ENCODE data around the gene SDR42E2. TPM values are rescaled to one million over a fixed set of nuclear protein-coding genes. Genes with fewer than 3 reads are reported as not detected.
"Not testable (repeated sequence)": the region's sequence is repeated elsewhere in the genome, so short reads cannot be mapped to it uniquely, and the experiment has no call there.

SDR42E2 gene
- total RNA-seq, 1 donor from 2014 or later = not detected

DNA sequence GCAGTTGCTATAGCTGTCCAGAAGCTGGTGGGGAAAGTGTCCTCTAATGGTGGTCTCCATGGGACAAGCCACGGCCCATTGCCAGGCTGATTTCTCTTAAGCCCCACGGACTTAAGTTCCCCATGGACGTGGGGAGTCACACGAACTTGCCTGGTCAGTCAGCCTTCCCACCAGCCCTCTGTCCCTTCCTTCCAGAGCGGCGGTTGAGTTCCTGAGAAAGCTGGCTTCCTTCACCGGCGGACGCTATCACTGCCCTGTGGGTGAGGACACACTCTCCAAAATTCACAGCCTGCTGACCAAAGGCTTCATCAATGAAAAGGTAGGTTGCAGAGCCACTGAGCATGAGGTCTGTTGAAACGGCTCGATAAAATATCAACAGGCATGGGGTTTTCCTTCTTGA, 10.0 kb upstream of the SDR42E2 start:
- peaks cover 0 to 4% (median 0%) of the 10 kb centered on the region in 3 donors for H3K27me3 ChIP-seq (ENCODE audit: control insufficient read depth in 3 of 3, insufficient read depth in 3 of 3, low read length in 3 of 3)
- no peak overlapping the region for H3K4me3 ChIP-seq (ENCODE audit: low read length in 3 of 3)
- H3K9ac ChIP-seq (ENCODE audit: low read depth in 1 of 3, low read length in 3 of 3) = no peak overlapping the region
- no peaks in the 10 kb centered on the region for H3K36me3 ChIP-seq (ENCODE audit: control insufficient read depth in 3 of 3, insufficient read depth in 3 of 3, low read length in 3 of 3)
- no peaks in the 10 kb centered on the region for H3K9me3 ChIP-seq (ENCODE audit: control insufficient read depth in 3 of 3, low read length in 3 of 3)
- no peak overlapping the region for H3K27ac ChIP-seq (ENCODE audit: low read depth, low read length)
- no peaks in the 10 kb centered on the region for H3K4me1 ChIP-seq (ENCODE audit: control insufficient read depth in 3 of 3, insufficient read depth in 3 of 3, low read length in 3 of 3)

DNA sequence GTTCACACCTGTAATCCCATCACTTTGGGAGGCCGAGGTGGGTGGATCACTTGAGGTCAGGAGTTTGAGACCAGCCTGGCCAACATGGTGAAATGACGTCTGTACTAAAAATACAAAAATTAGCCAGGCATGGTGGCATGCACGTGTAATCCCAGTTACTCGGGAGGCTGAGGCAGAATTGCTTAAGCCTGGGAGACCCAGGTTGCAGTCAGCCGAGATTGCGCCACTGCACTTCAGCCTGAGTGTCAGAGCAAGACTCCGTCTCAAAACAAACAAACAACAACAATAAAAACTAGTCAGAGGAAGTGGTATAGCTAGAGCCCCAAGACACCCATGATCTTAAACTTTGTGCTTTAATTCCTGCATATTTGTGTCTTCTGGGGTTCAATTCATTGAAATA, 9.2 kb upstream of the SDR42E2 start:
- H3K27ac ChIP-seq (ENCODE audit: low read depth, low read length); H3K9ac ChIP-seq (ENCODE audit: low read depth in 1 of 3, low read length in 3 of 3); H3K4me3 ChIP-seq (ENCODE audit: low read length in 3 of 3); H3K4me1 ChIP-seq (ENCODE audit: control insufficient read depth in 3 of 3, insufficient read depth in 3 of 3, low read length in 3 of 3); H3K27me3 ChIP-seq (ENCODE audit: control insufficient read depth in 3 of 3, insufficient read depth in 3 of 3, low read length in 3 of 3); H3K9me3 ChIP-seq (ENCODE audit: control insufficient read depth in 3 of 3, low read length in 3 of 3); H3K36me3 ChIP-seq (ENCODE audit: control insufficient read depth in 3 of 3, insufficient read depth in 3 of 3, low read length in 3 of 3): not testable (repeated sequence)

DNA sequence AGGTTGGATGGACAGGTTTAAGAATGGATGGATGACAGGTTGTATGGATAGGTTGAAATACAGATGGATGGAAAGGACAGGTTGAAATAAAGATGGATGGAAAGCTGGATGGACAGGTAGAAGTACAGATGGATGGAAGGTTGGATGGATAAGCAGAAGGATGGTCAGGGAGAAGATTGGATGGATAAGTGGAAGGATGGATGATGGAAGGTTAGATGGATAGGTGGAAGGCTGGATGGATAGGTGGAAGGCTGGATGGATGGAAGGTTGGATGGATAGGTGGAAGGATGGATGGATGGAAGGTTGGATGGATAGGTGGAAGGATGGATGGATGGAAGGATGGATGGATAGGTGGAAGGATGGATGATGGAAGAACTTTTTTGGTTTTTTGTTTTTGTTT, 905 bp upstream of the SDR42E2 start:
- H3K36me3 ChIP-seq (ENCODE audit: control insufficient read depth in 3 of 3, insufficient read depth in 3 of 3, low read length in 3 of 3) = no peaks in the 10 kb centered on the region
- no peak overlapping the region for H3K27ac ChIP-seq (ENCODE audit: low read depth, low read length)
- no peak overlapping the region for H3K9ac ChIP-seq (ENCODE audit: low read depth in 1 of 3, low read length in 3 of 3)
- peaks cover 14 to 17% (median 15%) of the 10 kb centered on the region in 3 donors for H3K27me3 ChIP-seq (ENCODE audit: control insufficient read depth in 3 of 3, insufficient read depth in 3 of 3, low read length in 3 of 3)
- H3K4me1 ChIP-seq (ENCODE audit: control insufficient read depth in 3 of 3, insufficient read depth in 3 of 3, low read length in 3 of 3) = no peaks in the 10 kb centered on the region
- H3K4me3 ChIP-seq (ENCODE audit: low read length in 3 of 3) = no peak overlapping the region
- peaks cover 0 to 3% (median 0%) of the 10 kb centered on the region in 3 donors for H3K9me3 ChIP-seq (ENCODE audit: control insufficient read depth in 3 of 3, low read length in 3 of 3)

DNA sequence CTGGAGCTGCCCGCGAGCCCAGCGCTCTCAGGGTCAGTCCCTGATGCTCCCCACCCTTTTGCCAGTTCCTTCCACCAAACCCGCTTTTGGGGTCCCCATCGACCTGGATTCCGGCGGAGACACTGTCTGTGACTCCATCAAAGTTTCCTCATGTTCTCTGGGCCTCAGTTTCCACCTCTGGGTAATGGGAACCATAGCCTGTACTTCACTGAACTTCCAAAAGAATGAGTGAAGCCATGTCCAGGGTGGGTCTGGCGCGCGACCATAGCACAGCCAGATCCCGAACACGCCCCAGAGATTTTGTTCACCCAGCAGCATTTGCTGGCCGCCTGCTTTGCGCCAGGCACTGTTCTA, 327 bp downstream of the SDR42E2 start:
- Histone ChIP-seq H3K9ac (ENCODE audit: low read depth in 1 of 3, low read length in 3 of 3) (no peak overlapping the region), H3K36me3 (ENCODE audit: control insufficient read depth in 3 of 3, insufficient read depth in 3 of 3, low read length in 3 of 3) (no peaks in the 10 kb centered on the region), H3K27me3 (ENCODE audit: control insufficient read depth in 3 of 3, insufficient read depth in 3 of 3, low read length in 3 of 3) (peaks cover 14 to 17% (median 15%) of the 10 kb centered on the region in 3 donors), H3K27ac (ENCODE audit: low read depth, low read length) (no peak overlapping the region), H3K9me3 (ENCODE audit: control insufficient read depth in 3 of 3, low read length in 3 of 3) (peaks cover 0 to 3% (median 0%) of the 10 kb centered on the region in 3 donors), H3K4me3 (ENCODE audit: low read length in 3 of 3) (no peak overlapping the region), H3K4me1 (ENCODE audit: control insufficient read depth in 3 of 3, insufficient read depth in 3 of 3, low read length in 3 of 3) (no peaks in the 10 kb centered on the region)

DNA sequence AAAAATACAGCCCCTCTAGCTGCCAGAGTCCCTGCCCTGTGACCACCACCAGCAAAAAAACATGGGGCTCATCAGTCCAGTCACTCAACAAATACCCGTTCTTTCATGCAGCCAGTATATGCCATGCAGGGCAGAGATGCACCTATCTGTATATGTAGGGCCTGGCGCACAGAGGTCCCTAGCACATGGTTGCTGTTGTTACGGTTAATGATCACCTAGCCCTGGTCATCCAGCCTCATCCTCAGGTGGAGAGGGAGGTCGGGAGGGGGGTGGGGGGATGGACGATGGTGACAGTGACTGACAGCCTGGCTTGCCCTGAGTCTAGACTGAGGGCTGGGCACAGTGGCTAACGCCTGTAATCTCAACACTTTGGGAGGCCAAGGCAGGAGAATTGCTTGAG, 1.5 kb downstream of the SDR42E2 start:
- Histone ChIP-seq H3K27me3 (ENCODE audit: control insufficient read depth in 3 of 3, insufficient read depth in 3 of 3, low read length in 3 of 3) (peaks cover 14 to 17% (median 15%) of the 10 kb centered on the region in 3 donors), H3K36me3 (ENCODE audit: control insufficient read depth in 3 of 3, insufficient read depth in 3 of 3, low read length in 3 of 3) (no peaks in the 10 kb centered on the region), H3K9ac (ENCODE audit: low read depth in 1 of 3, low read length in 3 of 3) (no peak overlapping the region), H3K4me3 (ENCODE audit: low read length in 3 of 3) (no peak overlapping the region), H3K4me1 (ENCODE audit: control insufficient read depth in 3 of 3, insufficient read depth in 3 of 3, low read length in 3 of 3) (no peaks in the 10 kb centered on the region), H3K9me3 (ENCODE audit: control insufficient read depth in 3 of 3, low read length in 3 of 3) (peaks cover 0 to 3% (median 0%) of the 10 kb centered on the region in 3 donors), H3K27ac (ENCODE audit: low read depth, low read length) (no peak overlapping the region)

DNA sequence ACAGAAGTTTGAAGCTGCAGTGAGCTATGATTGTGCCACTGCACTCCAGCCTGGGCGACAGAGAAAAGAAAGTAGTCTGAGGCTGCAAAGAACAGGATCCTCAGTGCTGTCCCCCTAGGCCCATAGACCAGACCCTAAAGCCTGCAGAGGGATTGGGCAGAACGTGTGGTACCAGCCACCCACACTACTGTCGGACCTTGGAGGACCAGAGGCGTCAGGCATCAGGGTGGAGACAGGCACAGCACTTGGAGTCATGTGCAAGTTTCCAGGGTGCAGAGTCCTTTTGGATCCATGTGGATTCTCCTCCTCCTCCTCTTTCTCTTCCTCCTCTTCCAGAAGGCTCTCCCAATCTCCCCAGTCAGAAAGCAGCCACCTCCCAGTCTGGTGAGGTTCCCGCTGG, 2.2 kb downstream of the SDR42E2 start:
- Histone ChIP-seq H3K27ac (ENCODE audit: low read depth, low read length) (no peak overlapping the region), H3K4me3 (ENCODE audit: low read length in 3 of 3) (no peak overlapping the region), H3K27me3 (ENCODE audit: control insufficient read depth in 3 of 3, insufficient read depth in 3 of 3, low read length in 3 of 3) (peaks cover 14 to 17% (median 15%) of the 10 kb centered on the region in 3 donors), H3K9me3 (ENCODE audit: control insufficient read depth in 3 of 3, low read length in 3 of 3) (peaks cover 0 to 3% (median 0%) of the 10 kb centered on the region in 3 donors), H3K9ac (ENCODE audit: low read depth in 1 of 3, low read length in 3 of 3) (no peak overlapping the region), H3K4me1 (ENCODE audit: control insufficient read depth in 3 of 3, insufficient read depth in 3 of 3, low read length in 3 of 3) (no peaks in the 10 kb centered on the region), H3K36me3 (ENCODE audit: control insufficient read depth in 3 of 3, insufficient read depth in 3 of 3, low read length in 3 of 3) (no peaks in the 10 kb centered on the region)

DNA sequence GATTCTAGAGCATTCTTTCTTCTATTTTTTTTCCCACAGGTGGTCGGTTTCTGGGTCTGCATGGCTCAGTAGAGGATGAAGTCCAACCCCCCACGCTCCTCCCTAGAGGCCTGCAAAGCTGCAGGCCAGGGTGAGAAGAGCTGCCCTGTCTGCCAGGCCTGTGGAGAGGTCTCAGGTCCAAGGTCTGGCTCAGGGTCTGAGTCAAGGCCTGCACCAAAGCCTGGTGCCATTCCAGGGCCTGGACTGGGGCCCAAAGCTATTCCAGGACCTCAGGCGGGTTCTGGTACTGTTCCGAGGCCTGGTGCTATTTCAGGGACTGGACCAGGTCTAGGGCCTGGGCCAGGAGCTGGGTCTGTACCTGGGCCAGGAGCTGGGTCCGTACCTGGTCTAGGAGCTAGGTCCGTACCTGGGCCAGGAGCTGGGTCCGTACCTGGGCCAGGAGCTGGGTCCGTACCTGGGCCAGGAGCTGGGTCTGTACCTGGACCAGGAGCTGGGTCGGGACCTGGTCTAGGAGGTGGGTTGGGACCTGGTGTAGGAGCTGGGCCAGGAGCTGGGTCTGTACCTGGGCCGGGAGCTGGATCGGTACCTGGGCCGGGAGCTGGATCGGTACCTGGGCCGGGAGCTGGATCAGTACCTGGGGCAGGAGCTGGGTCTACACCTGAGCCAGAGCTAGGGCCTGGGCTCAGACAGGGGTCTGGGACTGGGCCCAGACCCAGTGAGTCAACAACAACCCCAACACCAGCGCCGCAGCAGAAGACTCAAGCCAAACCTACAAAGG, 3.4 kb downstream of the SDR42E2 start:
- H3K27me3 ChIP-seq (ENCODE audit: control insufficient read depth in 3 of 3, insufficient read depth in 3 of 3, low read length in 3 of 3) = peaks cover 10 to 17% (median 15%) of the 10 kb centered on the region in 3 donors
- no peak overlapping the region for H3K9ac ChIP-seq (ENCODE audit: low read depth in 1 of 3, low read length in 3 of 3)
- peaks cover 0 to 3% (median 0%) of the 10 kb centered on the region in 3 donors for H3K9me3 ChIP-seq (ENCODE audit: control insufficient read depth in 3 of 3, low read length in 3 of 3)
- H3K36me3 ChIP-seq (ENCODE audit: control insufficient read depth in 3 of 3, insufficient read depth in 3 of 3, low read length in 3 of 3) = no peaks in the 10 kb centered on the region
- no peak overlapping the region for H3K27ac ChIP-seq (ENCODE audit: low read depth, low read length)
- no peaks in the 10 kb centered on the region for H3K4me1 ChIP-seq (ENCODE audit: control insufficient read depth in 3 of 3, insufficient read depth in 3 of 3, low read length in 3 of 3)
- no peak overlapping the region for H3K4me3 ChIP-seq (ENCODE audit: low read length in 3 of 3)

DNA sequence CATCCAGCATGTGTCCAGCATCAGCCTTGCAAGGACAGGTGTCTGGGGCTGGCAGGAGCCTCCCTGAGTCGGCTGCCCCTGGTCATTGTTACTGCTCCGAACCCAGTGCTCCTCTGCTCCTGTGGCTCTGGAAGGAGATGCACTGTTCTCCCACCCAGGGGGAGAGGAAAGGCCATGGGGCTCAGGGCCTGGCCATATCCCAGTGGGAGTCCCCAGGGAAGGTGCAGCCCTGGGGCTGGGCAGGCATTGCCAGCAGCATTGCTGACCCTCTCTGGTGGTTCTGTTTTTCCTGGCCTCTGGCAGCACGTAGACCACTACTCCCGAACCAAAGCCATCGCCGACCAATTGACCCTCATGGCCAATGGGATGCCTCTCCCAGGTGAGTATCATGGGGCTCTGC, 9.6 kb downstream of the SDR42E2 start:
- Histone ChIP-seq H3K36me3 (ENCODE audit: control insufficient read depth in 3 of 3, insufficient read depth in 3 of 3, low read length in 3 of 3) (no peaks in the 10 kb centered on the region), H3K9ac (ENCODE audit: low read depth in 1 of 3, low read length in 3 of 3) (no peak overlapping the region), H3K27ac (ENCODE audit: low read depth, low read length) (no peak overlapping the region), H3K4me1 (ENCODE audit: control insufficient read depth in 3 of 3, insufficient read depth in 3 of 3, low read length in 3 of 3) (peaks cover 4 to 6% (median 5%) of the 10 kb centered on the region in 3 donors), H3K9me3 (ENCODE audit: control insufficient read depth in 3 of 3, low read length in 3 of 3) (no peaks in the 10 kb centered on the region), H3K4me3 (ENCODE audit: low read length in 3 of 3) (no peak overlapping the region), H3K27me3 (ENCODE audit: control insufficient read depth in 3 of 3, insufficient read depth in 3 of 3, low read length in 3 of 3) (no peaks in the 10 kb centered on the region)

DNA sequence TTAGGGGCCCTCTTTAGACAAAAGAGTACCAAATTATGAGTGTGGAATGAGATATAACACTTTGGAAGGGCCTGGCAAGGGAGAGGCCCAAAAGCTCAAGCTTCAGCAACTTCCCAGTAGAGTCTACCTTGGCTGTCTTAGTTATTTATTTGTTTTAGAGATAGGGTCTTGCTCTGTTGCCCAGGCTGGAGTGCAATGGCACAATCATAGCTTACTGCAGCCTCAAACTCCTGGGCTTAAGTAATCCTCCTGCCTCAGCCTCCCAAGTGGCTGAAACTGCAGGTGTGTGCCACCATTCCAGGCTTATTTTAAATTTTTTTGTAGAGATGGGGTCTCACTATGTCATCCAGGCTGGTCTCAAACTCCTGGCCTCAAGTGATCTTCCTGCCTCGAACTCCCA, 10.3 kb downstream of the SDR42E2 start:
- not testable (repeated sequence) for H3K27ac ChIP-seq (ENCODE audit: low read depth, low read length); H3K9me3 ChIP-seq (ENCODE audit: control insufficient read depth in 3 of 3, low read length in 3 of 3); H3K36me3 ChIP-seq (ENCODE audit: control insufficient read depth in 3 of 3, insufficient read depth in 3 of 3, low read length in 3 of 3); H3K9ac ChIP-seq (ENCODE audit: low read depth in 1 of 3, low read length in 3 of 3); H3K4me1 ChIP-seq (ENCODE audit: control insufficient read depth in 3 of 3, insufficient read depth in 3 of 3, low read length in 3 of 3); H3K4me3 ChIP-seq (ENCODE audit: low read length in 3 of 3); H3K27me3 ChIP-seq (ENCODE audit: control insufficient read depth in 3 of 3, insufficient read depth in 3 of 3, low read length in 3 of 3)

DNA sequence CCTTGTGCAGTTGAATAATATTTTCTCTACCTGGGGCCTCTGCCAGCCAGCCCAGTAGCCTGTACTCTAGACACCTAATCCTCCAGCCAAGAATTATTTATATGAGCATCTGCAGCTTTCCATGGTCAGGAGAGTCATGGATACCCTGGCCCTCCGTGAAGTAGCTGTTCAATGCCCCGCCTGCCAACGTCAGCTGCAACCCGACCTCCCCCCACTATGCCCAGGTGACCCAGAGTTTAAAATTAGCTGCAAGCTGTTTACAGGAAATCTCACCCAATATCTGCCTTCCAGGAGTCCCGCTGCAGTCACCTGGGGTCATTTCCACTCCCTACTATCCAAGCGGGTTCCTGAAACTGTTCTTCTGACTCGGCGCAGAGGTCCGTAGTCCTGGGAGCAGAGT, 12.3 kb downstream of the SDR42E2 start:
- no peaks in the 10 kb centered on the region for H3K9me3 ChIP-seq (ENCODE audit: control insufficient read depth in 3 of 3, low read length in 3 of 3)
- H3K27ac ChIP-seq (ENCODE audit: low read depth, low read length) = peak overlapping the region; percentile 75
- H3K36me3 ChIP-seq (ENCODE audit: control insufficient read depth in 3 of 3, insufficient read depth in 3 of 3, low read length in 3 of 3) = no peaks in the 10 kb centered on the region
- peaks cover 4 to 6% (median 5%) of the 10 kb centered on the region in 3 donors for H3K4me1 ChIP-seq (ENCODE audit: control insufficient read depth in 3 of 3, insufficient read depth in 3 of 3, low read length in 3 of 3)
- no peaks in the 10 kb centered on the region for H3K27me3 ChIP-seq (ENCODE audit: control insufficient read depth in 3 of 3, insufficient read depth in 3 of 3, low read length in 3 of 3)
- H3K9ac ChIP-seq (ENCODE audit: low read depth in 1 of 3, low read length in 3 of 3) = peak overlapping the region; percentile 5 to 65 (median 60)
- H3K4me3 ChIP-seq (ENCODE audit: low read length in 3 of 3) = peak overlapping the region in 2 of 3 donors; percentile 14 to 49
